GM18498 (cell line): ENCODE measurements around the gene ADD3.

ENCODE experiments used
- ATAC-seq: cut with Tn5 transposase; IDR thresholded peaks from one replicate; pipeline ENCODE4 v1.9.1; 2021; ENCODE audit warnings: mild to moderate bottlenecking, moderate library complexity; ENCODE audit not compliant: unreplicated experiment

The ADD3 gene

DNA sequence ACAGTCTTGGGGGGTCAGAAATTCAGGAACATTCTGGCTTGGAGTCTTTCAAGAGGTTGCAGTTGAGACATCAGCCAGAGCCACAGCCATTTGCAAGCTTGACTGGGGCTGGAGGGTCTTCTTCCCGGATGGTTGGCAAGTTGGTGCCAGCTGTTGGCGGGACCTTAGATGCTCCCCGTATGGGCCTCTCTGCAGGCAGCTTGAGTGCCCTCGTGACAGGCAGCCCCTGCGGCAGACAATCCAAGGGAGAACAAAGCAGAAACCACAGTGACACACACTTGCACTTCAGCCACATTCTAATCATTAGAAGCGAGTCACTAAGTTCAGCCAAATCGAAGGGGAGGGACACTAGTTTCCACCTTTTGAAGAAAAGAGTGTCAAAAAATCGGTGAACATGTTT lies 140.2 kb downstream of the ADD3 start:
- ATAC-seq: no peak

GRCh38 chr10:110149259-110149658 lies 141.5 kb downstream of the ADD3 start:
- no peak for ATAC-seq

GRCh38 chr10:110150046-110150445 lies 142.3 kb downstream of the ADD3 start:
- ATAC-seq: no peak

GRCh38 chr10:110150981-110151380 lies 143.2 kb downstream of the ADD3 start:
- no peak for ATAC-seq

DNA sequence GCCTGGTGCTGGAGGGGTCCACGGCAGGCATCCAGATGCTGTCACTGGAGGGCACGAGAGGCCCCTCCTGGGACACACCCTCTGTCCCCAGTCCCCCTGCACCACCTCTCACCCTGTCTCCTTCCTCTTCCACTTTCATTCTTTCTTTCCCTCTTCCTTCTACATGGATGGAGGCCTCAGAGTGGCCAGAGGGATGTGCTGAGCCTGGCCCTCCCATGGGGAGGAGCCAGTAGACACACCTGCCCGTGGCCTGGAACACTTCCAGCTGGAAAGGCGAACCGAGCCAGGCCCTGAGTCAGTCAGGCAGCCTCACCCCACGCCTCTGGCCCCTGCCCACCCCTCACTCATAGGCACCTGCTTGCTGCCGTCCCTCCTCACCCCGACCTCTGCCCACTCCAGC lies 143.7 kb downstream of the ADD3 start:
- ATAC-seq: no peak

DNA sequence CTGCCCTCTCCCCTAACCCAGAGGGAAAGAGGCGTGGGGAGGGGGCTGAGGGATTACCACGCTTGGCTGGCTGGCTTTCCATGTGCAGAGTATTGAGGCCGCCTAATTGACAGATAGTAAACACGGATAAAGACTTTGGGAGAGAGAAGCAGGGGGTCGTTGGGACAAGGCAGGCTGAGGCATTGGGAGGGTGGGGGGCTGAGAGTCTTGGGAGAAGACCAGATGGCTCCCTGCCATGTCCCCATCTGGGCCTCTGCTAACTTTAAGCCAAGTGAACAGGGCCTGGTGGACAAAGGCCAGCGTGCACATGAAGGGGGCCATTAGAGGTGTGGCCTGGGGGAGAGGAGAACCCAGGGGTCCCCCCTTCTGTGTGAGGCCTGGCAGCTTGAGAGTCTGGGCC lies 144.2 kb downstream of the ADD3 start:
- no peak for ATAC-seq

DNA sequence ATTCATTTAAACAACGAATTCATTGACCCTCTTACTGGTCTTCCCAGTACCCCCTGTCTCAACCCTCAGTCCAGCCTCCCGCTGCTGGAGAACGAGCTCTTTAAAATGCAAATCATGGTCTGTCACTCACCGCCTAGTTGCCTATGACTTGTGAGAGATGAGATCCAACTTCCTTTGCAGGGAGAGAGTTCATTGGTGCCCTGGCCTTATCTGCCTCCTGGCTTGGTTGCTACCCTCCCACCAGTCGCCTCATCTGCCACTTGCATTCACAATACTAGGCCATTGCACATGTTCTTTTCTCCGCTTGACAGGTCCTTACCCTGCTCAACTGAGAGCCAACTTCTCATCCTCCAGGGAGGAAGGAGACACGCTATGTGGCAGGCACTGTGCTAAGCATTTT lies 145.6 kb downstream of the ADD3 start:
- no peak for ATAC-seq

GRCh38 chr10:110156046-110156445 lies 148.3 kb downstream of the ADD3 start:
- ATAC-seq: no peak

- ATAC-seq: no peak
Measured at GRCh38 chr10:110158051-110159005, 150.5 kb downstream of the ADD3 start.

- ATAC-seq: no peak
Measured at GRCh38 chr10:110160081-110160480, 152.3 kb downstream of the ADD3 start.

DNA sequence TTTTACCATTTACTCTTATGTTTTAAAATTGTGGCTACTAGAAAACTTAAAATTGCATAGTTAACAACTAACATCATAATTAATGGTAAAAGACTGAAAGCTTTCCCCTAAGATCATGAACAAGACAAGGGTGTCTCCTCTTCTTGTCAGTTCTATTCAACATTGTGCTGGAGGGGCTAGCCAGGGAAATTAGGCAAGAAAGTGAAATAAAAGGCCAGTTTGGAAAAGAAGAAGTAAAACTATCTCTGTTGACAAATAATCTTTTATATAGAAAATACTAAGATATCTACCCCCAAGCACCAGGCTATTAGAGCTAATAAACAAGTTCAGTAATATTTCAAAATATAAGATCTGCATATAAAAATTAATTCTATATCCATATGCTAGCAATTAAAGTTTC lies 152.7 kb downstream of the ADD3 start:
- ATAC-seq: no peak

- no peak for ATAC-seq
Measured at GRCh38 chr10:110162741-110163145, 155.0 kb downstream of the ADD3 start.

- no peak for ATAC-seq
Measured at GRCh38 chr10:110163192-110163773, 155.5 kb downstream of the ADD3 start.

DNA sequence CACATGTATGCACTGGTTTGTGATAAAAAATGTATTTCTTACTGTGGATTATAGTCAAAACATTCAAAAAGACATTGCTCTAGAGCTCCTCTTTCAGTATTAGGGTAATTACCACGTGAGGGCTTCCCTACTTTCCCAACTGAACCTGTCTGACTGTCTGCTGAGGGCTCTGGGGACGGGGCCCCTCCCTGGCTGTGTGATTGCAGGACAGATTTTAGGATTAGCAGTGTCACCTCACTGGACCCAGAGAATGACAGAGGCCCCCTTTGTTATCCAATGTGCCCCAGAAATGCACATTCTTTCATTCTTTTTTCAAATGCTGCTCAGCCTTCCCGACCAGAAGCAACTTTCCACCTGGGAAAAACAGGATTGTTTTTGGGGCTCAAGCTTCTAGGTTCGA lies 156.1 kb downstream of the ADD3 start:
- no peak for ATAC-seq

DNA sequence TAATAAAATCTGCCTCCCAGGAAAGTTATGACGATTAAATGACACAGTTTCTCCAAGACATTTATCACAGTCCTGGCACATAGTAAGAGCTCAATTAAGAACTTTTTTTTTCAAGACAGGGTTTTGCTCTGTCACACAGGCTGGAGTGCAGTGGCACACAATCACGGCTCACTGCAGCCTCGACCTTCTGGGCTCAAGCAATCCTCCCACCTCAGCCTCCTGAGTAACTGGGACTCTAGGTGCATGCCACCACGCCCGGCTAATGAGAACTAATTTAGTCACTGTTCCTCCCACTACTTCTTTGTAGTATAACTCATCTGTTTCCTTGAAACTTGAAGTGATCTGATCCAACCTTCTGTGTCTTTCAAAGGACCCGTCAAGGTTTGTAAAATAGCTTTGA lies 157.5 kb downstream of the ADD3 start:
- ATAC-seq: no peak

GRCh38 chr10:110167149-110167548 lies 159.4 kb downstream of the ADD3 start:
- no peak for ATAC-seq

DNA sequence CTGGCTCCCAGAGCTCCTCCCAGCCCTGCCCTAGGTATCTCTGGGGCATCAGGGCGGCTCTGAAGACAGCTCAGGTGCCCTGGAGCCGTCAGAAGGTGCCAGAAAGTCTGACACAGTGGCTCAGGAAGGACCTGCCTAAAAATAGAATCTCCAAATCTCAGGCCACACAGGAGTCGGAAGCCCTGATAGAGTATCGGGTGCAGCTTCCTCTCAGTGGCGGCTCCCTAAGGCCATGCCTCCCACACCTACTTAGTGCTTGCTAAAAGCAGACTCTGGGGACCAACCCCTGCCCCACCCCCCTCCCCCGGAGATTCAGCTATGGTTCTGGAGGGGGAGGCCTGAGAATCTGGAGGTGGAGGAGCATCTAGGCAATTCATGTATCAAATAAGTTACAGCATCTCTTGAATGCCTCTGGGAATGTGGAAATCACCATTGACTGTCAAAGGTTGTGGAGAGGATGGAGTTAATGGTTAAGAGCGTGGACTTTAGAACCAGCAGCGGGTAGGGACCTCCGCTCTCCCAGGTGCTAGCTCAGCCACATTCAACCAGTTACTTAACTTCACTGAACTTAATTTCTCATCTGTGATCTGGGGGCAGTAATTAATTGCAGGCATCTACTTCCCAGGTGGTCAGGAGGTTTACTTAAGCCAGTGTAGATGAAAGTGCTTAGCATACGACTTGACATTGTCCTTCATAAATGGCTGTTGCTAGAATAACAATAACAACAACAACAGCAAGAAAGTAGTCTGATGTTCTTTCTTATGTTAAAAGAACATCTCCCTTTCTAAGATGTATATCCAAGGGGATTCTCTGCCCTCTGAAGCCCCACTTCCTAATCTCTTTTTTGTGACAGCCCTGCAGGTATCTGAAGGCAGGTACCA lies 161.1 kb downstream of the ADD3 start:
- no peak for ATAC-seq

- ATAC-seq: no peak
Measured at GRCh38 chr10:110169586-110169985, 161.8 kb downstream of the ADD3 start.

DNA sequence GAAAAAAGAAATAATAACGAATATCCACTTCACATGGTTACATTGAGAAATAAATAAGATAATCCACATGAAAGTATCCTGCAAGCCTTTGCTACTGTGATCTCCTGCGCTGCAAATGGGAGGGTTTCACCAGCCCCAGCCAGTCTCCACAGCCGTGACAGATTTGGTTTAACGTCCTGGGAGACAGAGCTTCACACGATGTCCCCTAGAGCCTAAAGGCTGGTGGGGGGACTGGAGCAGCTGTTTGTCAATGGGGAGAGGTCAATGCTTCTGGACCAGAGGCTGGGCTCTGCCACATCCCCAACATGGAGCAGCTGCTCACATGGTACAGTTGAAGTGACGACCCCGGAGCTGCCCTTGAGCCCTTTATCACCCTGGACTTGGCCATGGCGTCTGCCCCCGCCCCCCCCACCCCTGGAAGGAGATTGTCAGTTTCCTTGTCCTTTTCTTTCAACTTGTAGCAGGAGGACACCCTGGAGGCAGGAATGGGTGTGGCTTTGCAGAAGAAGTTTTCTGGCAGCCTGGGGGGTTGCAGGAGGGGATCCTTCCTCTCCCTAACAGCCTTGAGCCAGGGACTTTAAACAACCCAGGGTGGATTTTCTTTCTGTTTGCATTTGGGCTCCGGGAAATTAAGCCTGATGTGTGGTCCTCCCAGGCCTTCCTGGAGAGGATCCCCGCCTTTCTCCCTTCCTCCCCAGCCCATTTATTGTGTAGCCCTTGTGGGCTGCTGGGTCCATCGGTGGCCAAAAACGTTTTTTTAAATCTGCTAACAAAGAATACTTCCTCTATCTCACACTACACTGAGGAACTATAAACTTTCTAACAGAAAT lies 162.6 kb downstream of the ADD3 start:
- ATAC-seq: no peak

DNA sequence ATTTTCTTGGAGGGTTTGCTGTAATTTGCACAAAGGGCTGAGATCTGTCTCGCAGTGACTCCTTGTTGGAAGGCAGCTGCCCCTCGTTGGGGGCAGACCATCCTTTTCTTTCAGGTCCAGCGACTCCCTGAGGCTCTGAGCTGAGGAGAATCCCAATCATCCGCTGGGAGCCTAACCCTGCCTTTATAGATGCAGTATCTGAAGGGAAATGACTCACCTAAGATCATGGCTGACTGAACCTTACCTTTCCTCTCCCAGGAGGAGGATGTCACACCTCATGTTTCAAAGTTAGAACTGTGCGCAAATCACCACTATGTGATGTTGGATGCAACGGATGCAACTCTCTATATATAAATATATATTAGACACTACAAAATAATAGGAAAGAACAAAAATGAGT lies 163.2 kb downstream of the ADD3 start:
- ATAC-seq: no peak

- no peak for ATAC-seq
Measured at GRCh38 chr10:110172155-110172554, 164.4 kb downstream of the ADD3 start.
